Stimulated activated CD4-positive, alpha-beta T cell treated with anti-CD3 and anti-CD28 coated beads, Interleukin-4, amount 100 ng/mL, for 1 hour (primary cell): ENCODE measurements around the gene FAM234A.

Experiments
- DNase-seq: peaks from one replicate; pipeline ENCODE4 v3.0.0-alpha.2; 2020

Gene FAM234A

DNA sequence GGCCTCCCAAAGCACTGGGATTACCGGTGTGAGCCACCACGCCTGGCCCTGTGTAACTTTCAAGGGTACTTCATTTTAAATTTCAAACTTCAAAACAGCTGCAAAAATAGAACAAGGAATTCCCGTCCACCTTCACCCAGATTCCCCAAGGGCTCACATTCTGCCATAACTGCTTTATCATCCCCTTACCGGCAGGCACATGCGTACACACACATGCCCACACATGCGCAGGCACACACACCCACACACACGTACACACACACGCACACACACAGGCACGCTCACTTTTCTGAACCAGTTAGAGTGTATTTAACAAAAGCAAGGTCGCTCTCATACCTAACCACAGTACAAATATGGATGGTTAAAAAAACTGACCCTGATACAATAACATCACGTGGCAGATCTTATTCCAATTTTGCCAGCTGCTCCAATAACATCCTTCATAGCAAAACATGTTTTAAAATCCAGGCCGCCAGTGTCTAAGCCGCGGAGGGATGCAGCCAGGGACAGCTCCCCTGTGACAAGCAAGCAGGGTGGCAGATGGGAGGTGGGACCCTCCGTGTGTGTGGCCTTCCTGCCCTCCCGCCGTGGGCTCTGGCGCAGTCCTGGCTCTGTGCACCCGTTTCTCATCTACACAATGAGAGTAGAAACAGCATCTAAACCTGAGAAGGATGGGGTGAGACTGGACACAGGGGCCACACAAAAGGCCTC lies 71.5 kb downstream of the FAM234A start:
- no peak for DNase-seq

DNA sequence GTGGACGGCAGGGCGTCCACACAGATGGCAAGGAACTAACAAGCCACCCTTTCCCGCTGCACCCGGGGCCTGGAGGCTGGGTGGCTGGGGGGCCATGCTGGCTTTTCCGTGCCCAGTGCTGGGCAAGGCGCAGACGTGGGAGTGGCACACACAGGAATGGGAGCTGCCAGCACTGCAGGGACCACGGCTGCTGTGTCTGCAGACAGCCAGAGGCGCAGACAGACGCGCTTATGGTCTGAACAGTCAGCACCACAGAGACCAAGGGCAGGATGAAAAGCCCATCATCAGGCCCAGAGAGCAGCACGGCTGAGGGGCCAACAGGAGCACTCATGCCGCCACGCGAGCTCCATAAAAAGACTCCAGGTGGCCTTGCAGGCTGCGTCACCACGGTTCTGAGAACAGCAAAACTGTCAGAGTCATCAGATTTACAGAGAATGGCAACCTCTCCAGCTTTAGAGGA lies 72.3 kb downstream of the FAM234A start:
- no peak for DNase-seq

DNA sequence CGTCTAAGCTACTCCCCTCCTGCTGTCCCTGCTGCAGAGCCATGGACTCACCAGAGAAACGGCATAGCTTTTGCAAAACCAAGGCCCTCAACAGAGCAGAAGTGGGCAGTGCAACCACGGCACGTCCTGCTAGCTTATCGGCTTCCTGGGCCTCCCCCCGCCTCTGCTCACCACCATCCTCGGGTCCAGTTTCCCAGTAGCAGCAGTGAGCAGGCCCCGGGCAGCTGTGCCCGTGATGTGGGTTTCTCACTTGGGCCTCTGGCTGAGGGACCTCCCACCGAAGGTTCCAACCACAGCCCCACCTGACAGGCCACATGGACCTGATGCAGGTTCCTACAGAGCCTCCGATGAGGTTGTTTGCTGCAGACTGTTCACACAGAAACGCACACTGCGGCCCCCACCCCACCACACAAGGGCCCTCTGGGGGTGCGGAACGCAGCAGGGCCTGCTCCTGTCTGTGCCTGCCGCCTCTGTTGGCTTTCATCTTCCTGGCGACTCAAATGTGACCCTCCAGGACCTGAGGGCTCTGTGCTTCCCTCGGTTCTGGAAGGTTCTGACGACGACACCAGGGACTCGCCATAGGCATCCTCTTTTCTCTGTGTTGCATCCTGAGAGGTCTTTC lies 73.2 kb downstream of the FAM234A start:
- no peak for DNase-seq

DNA sequence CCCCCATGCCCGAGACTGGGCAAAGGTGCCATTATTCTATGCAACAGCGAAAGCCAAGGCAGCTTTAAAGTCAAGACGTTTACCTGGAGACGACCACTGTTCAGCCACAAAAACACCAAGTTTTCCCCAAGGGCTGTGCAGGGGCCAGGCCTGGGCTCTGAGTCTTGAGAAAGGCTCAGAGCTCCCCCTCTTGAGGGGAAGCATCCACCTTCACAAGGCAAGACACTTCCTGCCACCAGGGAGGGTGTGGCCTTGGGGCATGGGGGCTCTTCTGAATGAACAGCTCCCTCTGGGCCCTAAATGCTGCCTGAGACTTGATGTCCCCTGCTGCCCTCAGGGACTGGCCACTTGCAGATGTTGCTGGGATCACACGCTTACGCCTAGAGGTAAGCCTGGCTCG lies 74.9 kb downstream of the FAM234A start:
- DNase-seq = no peak

DNA sequence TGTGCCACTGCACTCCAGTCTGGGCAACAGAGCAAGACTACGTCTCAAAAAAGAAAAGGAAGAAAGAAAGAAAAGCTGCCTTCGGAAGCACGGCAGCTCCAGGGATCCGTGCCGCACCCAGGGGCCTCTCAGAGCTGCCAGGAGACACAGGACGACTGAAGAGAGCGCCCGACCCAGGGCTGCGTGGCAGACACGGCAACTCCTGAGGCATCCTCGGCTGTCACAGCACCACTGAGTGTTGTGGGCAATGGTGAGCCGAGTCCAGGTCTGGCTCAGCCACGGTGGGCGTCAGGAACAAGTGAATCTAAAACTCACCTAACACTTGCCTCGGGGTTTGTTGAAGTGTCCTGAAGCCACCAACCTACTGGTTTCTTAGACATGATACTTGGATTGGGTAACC lies 77.1 kb downstream of the FAM234A start:
- DNase-seq = no peak

DNA sequence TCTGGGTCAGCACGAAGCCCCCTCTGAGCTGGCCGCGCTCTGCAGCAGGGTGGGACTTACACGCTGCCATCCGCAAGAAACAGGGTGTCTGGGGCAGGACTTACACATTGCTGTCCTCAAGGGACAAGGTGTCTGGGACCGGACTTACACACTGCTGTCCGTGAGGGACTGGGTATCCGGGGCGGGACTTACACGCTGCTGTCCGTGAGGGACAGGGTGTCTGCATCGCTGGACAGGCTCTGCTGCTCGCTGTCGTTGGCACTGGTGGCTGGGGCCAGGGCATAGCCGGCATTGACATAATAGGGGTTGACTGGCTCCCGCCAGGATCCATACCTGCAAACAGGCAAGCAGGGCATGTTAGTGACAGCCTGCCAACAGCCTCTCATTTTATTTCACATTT lies 79.7 kb downstream of the FAM234A start:
- DNase-seq = no peak

DNA sequence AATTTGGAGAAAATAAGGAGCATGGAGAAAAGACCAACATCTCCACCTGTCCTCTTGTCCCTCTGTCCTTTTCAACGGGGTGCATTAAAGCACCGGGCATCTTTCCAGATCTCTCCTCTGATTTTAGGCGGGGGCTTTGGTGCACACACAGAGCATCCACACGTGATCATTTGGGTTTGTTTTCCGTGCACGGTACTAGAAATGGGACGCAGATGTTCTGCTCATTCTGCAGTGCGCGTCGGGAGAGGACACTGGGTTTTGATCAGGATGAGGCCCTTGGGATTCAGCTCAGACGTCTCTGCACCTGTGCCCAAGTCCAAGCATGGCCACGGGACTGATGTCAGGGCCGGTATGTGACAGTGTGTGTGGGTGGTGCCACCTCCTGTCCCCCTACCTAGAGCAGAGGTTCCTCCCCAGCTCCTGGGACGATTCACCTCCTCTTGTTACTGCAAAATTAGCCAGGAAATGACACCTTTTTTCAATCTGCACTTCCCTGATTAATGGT lies 80.2 kb downstream of the FAM234A start:
- no peak for DNase-seq
